HG02981 (cell line): ENCODE data around the gene APELA.
"Not testable (repeated sequence)": the region's sequence is repeated elsewhere in the genome, so short reads cannot be mapped to it uniquely, and the experiment has no call there.

Experiments
- ATAC-seq: cut with Tn5 transposase; IDR thresholded peaks from one replicate; pipeline ENCODE4 v1.9.1; 2021; ENCODE audit warnings: mild to moderate bottlenecking, moderate library complexity; ENCODE audit not compliant: unreplicated experiment

The APELA gene

GRCh38 chr4:164924670-164925238 is 47.8 kb downstream of the APELA start:
- ATAC-seq = peak; percentile 79

- ATAC-seq = no peak
Measured at GRCh38 chr4:164926301-164926700, 49.3 kb downstream of the APELA start.

- ATAC-seq = not testable (repeated sequence)
Measured at GRCh38 chr4:164927101-164927500, 50.1 kb downstream of the APELA start.

- no peak for ATAC-seq
Measured at GRCh38 chr4:164930647-164931046, 53.7 kb downstream of the APELA start.

GRCh38 chr4:164931551-164932324 is 54.8 kb downstream of the APELA start:
- no peak for ATAC-seq

GRCh38 chr4:164933244-164933643 is 56.3 kb downstream of the APELA start:
- ATAC-seq = no peak

- peak; percentile 58 for ATAC-seq
Measured at GRCh38 chr4:164935363-164935762, 58.4 kb downstream of the APELA start.

- peak; percentile 59 for ATAC-seq
Measured at GRCh38 chr4:164935865-164936606, 59.1 kb downstream of the APELA start.

GRCh38 chr4:164937576-164938270 is 60.7 kb downstream of the APELA start:
- ATAC-seq = peak; percentile 45

GRCh38 chr4:164943192-164943591 is 66.2 kb downstream of the APELA start:
- ATAC-seq = no peak

GRCh38 chr4:164945146-164945545 is 68.2 kb downstream of the APELA start:
- no peak for ATAC-seq

GRCh38 chr4:164946810-164947209 is 69.8 kb downstream of the APELA start:
- no peak for ATAC-seq
